Measurements from ENCODE around the gene GNAS-AS1. TPM values are rescaled to one million over a fixed set of nuclear protein-coding genes. Genes with fewer than 3 reads are reported as not detected.

Gene GNAS-AS1
- total RNA-seq, 1 donor from 2014 or later, result 0.97 TPM

- peaks cover 83% of the 10 kb centered on the region for H3K27me3 ChIP-seq (ENCODE audit: low read depth)
- no peaks in the 10 kb centered on the region for H3K36me3 ChIP-seq
- DNase-seq (no peak), ATAC-seq (no peak)
- intact Hi-C loops (cut with DNase I), result no loop called here
- H3K4me3 ChIP-seq, result no peak overlapping the region
- H3K4me1 ChIP-seq, result peaks cover 25% of the 10 kb centered on the region
- no peak overlapping the region for H3K27ac ChIP-seq
- H3K9me3 ChIP-seq, result no peaks in the 10 kb centered on the region
- TF ChIP-seq CTCF (IDR thresholded peaks at IDR 0.05), result no peak
These were observed 5.0 kb upstream of the GNAS-AS1 start for GRCh38 chr20:58855506-58856389.

- Histone ChIP-seq H3K9me3 (no peaks in the 10 kb centered on the region), H3K4me3 (peak overlapping the region; percentile 27), H3K4me1 (peaks cover 25% of the 10 kb centered on the region), H3K36me3 (no peaks in the 10 kb centered on the region), H3K27ac (no peak overlapping the region), H3K27me3 (ENCODE audit: low read depth) (peaks cover 90% of the 10 kb centered on the region)
- no peak for ATAC-seq
- TF ChIP-seq CTCF (IDR thresholded peaks at IDR 0.05), result no peak
- intact Hi-C loops (cut with DNase I), result no loop called here
- no peak for DNase-seq
These were observed 4.2 kb upstream of the GNAS-AS1 start for GRCh38 chr20:58854638-58855471.

- ATAC-seq (no peak), DNase-seq (no peak)
- H3K4me3 ChIP-seq, result peak overlapping the region; percentile 27
- H3K27ac ChIP-seq, result no peak overlapping the region
- peaks cover 25% of the 10 kb centered on the region for H3K4me1 ChIP-seq
- no peak for TF ChIP-seq CTCF (IDR thresholded peaks at IDR 0.05)
- H3K36me3 ChIP-seq, result no peaks in the 10 kb centered on the region
- intact Hi-C loops (cut with DNase I), result no loop called here
- peaks cover 91% of the 10 kb centered on the region for H3K27me3 ChIP-seq (ENCODE audit: low read depth)
- H3K9me3 ChIP-seq, result no peaks in the 10 kb centered on the region
These were observed 3.4 kb upstream of the GNAS-AS1 start for GRCh38 chr20:58853976-58854637.

- intact Hi-C loops (cut with DNase I), result no loop called here
- DNase-seq, result no peak
- H3K27ac ChIP-seq, result no peak overlapping the region
These were observed 2.8 kb upstream of the GNAS-AS1 start for GRCh38 chr20:58853466-58853865.

More at GRCh38 chr20:58853466-58853865, 2.8 kb upstream of the GNAS-AS1 start:
- peaks cover 25% of the 10 kb centered on the region for H3K4me1 ChIP-seq
- no peak for TF ChIP-seq CTCF (IDR thresholded peaks at IDR 0.05)
- H3K4me3 ChIP-seq, result no peak overlapping the region
- peaks cover 85% of the 10 kb centered on the region for H3K27me3 ChIP-seq (ENCODE audit: low read depth)
- no peaks in the 10 kb centered on the region for H3K9me3 ChIP-seq
- ATAC-seq, result no peak
- no peaks in the 10 kb centered on the region for H3K36me3 ChIP-seq
